ENCODE data around the gene CMIP. TPM values are rescaled to one million over a fixed set of nuclear protein-coding genes. Genes with fewer than 3 reads are reported as not detected.

The CMIP gene
- total RNA-seq, 4 donors from 2014 or later: 17.1 to 60.5 (median 39.7) TPM

DNA sequence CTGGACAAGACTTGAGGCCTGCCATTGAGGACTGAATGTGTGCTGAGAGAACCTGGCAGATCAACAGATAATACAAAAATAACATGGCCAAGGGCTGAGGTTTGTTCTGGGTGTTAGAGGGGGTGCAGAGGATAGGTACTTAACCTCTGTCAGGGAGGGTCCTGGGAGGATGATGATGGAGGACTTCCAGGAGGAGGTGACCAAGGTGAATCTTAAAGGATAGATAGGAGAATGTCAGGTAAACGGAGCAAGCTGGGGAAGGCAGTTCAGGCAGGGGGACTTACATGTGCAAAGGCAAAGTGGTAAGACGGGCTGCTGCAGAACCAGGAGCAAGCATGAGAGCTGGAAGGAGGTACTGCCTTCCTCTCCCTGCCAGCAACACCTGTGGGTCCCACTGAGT lies 214.6 kb downstream of the CMIP start:
- 81 to 92% methylated on average over 2 of the region's 2 CpGs for WGBS, 2 donors
- peaks cover 16 to 99% (median 20%) of the 10 kb centered on the region in 3 donors for H3K36me3 ChIP-seq

DNA sequence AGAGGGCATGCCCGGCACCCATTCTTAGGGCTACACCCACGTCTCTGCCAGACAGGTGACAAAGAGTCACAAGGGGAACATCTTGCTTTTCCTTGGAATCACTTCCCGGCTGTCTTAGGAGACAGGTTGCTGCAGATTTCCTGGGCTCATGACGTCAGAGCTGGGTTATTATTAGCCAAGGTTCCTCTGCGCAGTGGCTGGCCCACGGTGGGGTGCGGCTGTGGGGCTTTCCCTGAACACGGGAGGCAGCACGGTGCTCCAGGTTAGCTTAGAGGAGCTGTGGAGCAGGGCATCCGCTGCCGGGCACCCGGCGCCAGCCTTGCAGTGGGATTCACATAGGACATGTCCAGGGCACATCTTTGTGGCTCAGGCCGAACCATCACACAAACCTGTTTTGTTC lies 216.5 kb downstream of the CMIP start:
- intact Hi-C loops (cut with DNase I): no loop called here
- Histone ChIP-seq H3K9me3 (no peaks in the 10 kb centered on the region), H3K27me3 (no peaks in the 10 kb centered on the region), H3K4me1 (peaks cover 0 to 10% (median 3%) of the 10 kb centered on the region in 3 donors), H3K27ac (peak overlapping the region in 2 of 4 donors; percentile 10 to 33), H3K4me3 (no peak overlapping the region), H3K36me3 (peaks cover 17 to 99% (median 21%) of the 10 kb centered on the region in 3 donors)
- 66% methylated on average over 5 of the region's 14 CpGs; no CpG with 5 or more reads in 1 of the 2 donors for WGBS, 2 donors
- DNase-seq: no peak
- TF ChIP-seq, protein P1, sequence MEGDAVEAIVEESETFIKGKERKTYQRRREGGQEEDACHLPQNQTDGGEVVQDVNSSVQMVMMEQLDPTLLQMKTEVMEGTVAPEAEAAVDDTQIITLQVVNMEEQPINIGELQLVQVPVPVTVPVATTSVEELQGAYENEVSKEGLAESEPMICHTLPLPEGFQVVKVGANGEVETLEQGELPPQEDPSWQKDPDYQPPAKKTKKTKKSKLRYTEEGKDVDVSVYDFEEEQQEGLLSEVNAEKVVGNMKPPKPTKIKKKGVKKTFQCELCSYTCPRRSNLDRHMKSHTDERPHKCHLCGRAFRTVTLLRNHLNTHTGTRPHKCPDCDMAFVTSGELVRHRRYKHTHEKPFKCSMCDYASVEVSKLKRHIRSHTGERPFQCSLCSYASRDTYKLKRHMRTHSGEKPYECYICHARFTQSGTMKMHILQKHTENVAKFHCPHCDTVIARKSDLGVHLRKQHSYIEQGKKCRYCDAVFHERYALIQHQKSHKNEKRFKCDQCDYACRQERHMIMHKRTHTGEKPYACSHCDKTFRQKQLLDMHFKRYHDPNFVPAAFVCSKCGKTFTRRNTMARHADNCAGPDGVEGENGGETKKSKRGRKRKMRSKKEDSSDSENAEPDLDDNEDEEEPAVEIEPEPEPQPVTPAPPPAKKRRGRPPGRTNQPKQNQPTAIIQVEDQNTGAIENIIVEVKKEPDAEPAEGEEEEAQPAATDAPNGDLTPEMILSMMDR (IDR thresholded peaks at IDR 0.05): no peak
- TF ChIP-seq POLR2A (IDR thresholded peaks at IDR 0.05): no peak

More for the DNA sequence above, 214.6 kb downstream of the CMIP start:
- H3K27ac ChIP-seq: no peak overlapping the region
- no peaks in the 10 kb centered on the region for H3K9me3 ChIP-seq
- H3K4me1 ChIP-seq: peaks cover 0 to 12% (median 3%) of the 10 kb centered on the region in 3 donors
- intact Hi-C loops (cut with DNase I): no loop called here
- no peaks in the 10 kb centered on the region for H3K27me3 ChIP-seq
- no peak for TF ChIP-seq POLR2A (IDR thresholded peaks at IDR 0.05)
- TF ChIP-seq, protein P1 (IDR thresholded peaks at IDR 0.05): no peak
- H3K4me3 ChIP-seq: no peak overlapping the region
- DNase-seq: no peak

DNA sequence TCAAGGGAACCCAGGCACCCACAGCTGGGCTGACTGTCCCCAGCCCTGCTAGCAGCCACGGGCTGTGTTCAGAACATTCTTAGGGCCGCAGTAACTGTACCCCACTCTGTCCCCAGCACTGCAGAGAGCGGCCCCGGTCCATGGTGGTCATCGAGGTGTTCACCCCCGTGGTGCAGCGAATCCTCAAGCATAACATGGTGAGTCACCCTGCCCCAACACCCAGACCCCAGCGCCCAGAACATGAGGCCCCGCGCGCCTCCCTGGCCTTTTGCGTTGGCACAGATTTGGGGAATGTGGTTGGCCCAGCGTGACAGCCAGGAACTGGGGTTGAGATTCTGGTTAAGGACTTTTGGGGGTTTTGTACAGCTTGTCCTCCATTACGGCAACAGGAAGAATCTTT lies 219.5 kb downstream of the CMIP start:
- WGBS, 2 donors: 85 to 96% methylated on average over 4 to 5 of the region's 14 CpGs
- no peak for DNase-seq
- no peak for TF ChIP-seq POLR2A (IDR thresholded peaks at IDR 0.05)
- TF ChIP-seq, protein P1 (IDR thresholded peaks at IDR 0.05): no peak

DNA sequence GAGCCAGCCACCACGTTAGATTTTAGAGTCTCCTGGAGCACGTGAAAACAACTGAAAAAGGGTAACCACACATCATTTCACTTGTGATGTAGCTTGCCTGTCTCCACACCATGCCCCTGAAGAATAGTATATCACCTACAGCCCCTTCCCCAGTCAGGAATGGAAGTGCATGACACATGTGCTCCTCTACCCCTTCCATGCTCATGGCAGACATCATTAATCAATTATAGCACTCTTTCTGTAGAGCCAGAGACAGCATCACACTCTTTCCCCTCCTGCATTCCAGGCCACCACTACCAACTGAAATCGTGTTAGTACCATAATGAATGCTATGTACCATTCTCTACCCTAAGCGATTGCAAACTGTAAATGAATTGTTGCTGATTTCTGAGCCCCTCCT lies 221.0 kb downstream of the CMIP start:
- Histone ChIP-seq H3K36me3 (peaks cover 17 to 96% (median 26%) of the 10 kb centered on the region in 3 donors), H3K27ac (no peak overlapping the region), H3K27me3 (no peaks in the 10 kb centered on the region), H3K4me1 (peaks cover 0 to 13% (median 3%) of the 10 kb centered on the region in 3 donors), H3K4me3 (no peak overlapping the region), H3K9me3 (no peaks in the 10 kb centered on the region)
- 86 to 91% methylated on average over 3 of the region's 4 CpGs for WGBS, 2 donors
- intact Hi-C loops (cut with DNase I): no loop called here
- TF ChIP-seq, protein P1 (IDR thresholded peaks at IDR 0.05): no peak
- TF ChIP-seq POLR2A (IDR thresholded peaks at IDR 0.05): no peak
- DNase-seq: no peak

More for the DNA sequence above, 219.5 kb downstream of the CMIP start:
- Histone ChIP-seq H3K9me3 (no peaks in the 10 kb centered on the region), H3K4me3 (no peak overlapping the region), H3K36me3 (peaks cover 8 to 96% (median 18%) of the 10 kb centered on the region in 3 donors), H3K4me1 (peaks cover 0 to 14% (median 3%) of the 10 kb centered on the region in 3 donors), H3K27me3 (no peaks in the 10 kb centered on the region), H3K27ac (no peak overlapping the region)
- intact Hi-C loops (cut with DNase I): no loop called here

DNA sequence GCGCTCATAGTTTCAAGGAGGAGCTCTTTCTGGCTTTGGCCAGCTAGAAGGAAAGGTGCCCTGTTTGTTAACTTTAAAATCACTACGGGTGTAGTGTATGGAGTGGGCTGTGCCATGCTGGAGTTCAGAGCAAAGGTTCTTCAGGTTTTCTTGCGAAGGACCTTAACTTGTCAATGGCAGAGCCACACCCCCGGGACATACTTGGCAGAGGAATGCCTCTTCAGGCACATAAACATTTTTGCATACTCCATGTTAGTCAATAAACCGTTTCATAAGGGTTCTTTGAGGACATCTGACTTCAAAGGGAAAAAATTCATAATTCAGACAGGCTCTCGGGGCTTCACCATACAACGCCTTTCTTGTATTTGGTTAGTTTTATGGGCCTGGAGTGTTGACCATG lies 221.5 kb downstream of the CMIP start:
- TF ChIP-seq, protein P1 (IDR thresholded peaks at IDR 0.05): no peak
- no peak for TF ChIP-seq POLR2A (IDR thresholded peaks at IDR 0.05)
- intact Hi-C loops (cut with DNase I): no loop called here
- DNase-seq: no peak
- Histone ChIP-seq H3K9me3 (no peaks in the 10 kb centered on the region), H3K4me3 (no peak overlapping the region), H3K27ac (no peak overlapping the region), H3K36me3 (peaks cover 15 to 96% (median 28%) of the 10 kb centered on the region in 3 donors), H3K27me3 (no peaks in the 10 kb centered on the region), H3K4me1 (peaks cover 0 to 8% (median 2%) of the 10 kb centered on the region in 3 donors)
- 79 to 83% methylated on average over 6 to 7 of the region's 7 CpGs for WGBS, 2 donors

Data from esophagus squamous epithelium (tissue), 5 donors.